Neural cell (in vitro differentiated cells): Measurements from ENCODE around the gene SLC44A4. TPM values are rescaled to one million over a fixed set of nuclear protein-coding genes. Genes with fewer than 3 reads are reported as not detected.

Experiments used
- H2AFZ ChIP-seq: fragments of 200-600, 300-800 bp; sonication (generic), shearing (Covaris generic); 2 replicates; pipeline ENCODE4 v1.6.0; 2014; ENCODE audit warnings: low read depth, mild to moderate bottlenecking, antibody characterized with exemption, low read length, moderate library complexity
- H3F3A ChIP-seq: fragments of 200-600 bp; shearing (Covaris generic); 2 replicates; pipeline ENCODE4 v1.6.1; 2016; ENCODE audit warnings: mild to moderate bottlenecking, moderate library complexity, mixed read lengths, antibody characterized with exemption, low read length; ENCODE audit not compliant: insufficient read depth, poor library complexity, severe bottlenecking
- H3K27ac ChIP-seq: fragments of 200-600, 300-800 bp; sonication (generic), shearing (Covaris generic); 2 replicates; pipeline ENCODE4 v1.5.1; 2014; ENCODE audit warnings: mild to moderate bottlenecking, low read length, moderate library complexity
- H3K27me3 ChIP-seq: fragments of 300-800, 200-600 bp; sonication (generic), shearing (Covaris generic); 2 replicates; pipeline ENCODE4 v1.6.0; 2014; ENCODE audit warnings: mild to moderate bottlenecking, low read depth, low read length, moderate library complexity; ENCODE audit not compliant: insufficient read depth
- H3K36me3 ChIP-seq: fragments of 300-800, 200-600 bp; sonication (generic), shearing (Covaris generic); 2 replicates; pipeline ENCODE4 v1.5.1; 2014; ENCODE audit warnings: mild to moderate bottlenecking, antibody characterized with exemption, low read length, moderate library complexity; ENCODE audit not compliant: insufficient read depth
- H3K4me2 ChIP-seq: fragments of 300-800, 200-600 bp; sonication (generic), shearing (Covaris generic); 2 replicates; pipeline ENCODE4 v1.6.0; 2014; ENCODE audit warnings: mild to moderate bottlenecking, low read length
- H3K4me3 ChIP-seq: fragments of 300-800, 200-600 bp; sonication (generic), shearing (Covaris generic); 2 replicates; pipeline ENCODE4 v1.5.1; 2014; ENCODE audit warnings: mild to moderate bottlenecking, low read length, moderate library complexity
- H3K79me2 ChIP-seq: fragments of 200-600 bp; shearing (Covaris generic); replicated peaks from 2 replicates; pipeline ENCODE4 v1.6.0; 2014; ENCODE audit warnings: mild to moderate bottlenecking, low read length, moderate library complexity; ENCODE audit not compliant: insufficient read depth
- H3K9ac ChIP-seq: fragments of 300-800, 200-600 bp; sonication (generic), shearing (Covaris generic); 2 replicates; pipeline ENCODE4 v1.6.1; 2016; ENCODE audit warnings: mild to moderate bottlenecking, low read length, mixed read lengths
- H3K9me2 ChIP-seq: fragments of 200-600 bp; shearing (Covaris generic); 2 replicates; pipeline ENCODE4 v1.6.1; 2016; ENCODE audit warnings: mild to moderate bottlenecking, low read length, mixed read lengths; ENCODE audit not compliant: insufficient read depth
- H3K9me3 ChIP-seq: fragments of 200-600, 300-800 bp; sonication (generic), shearing (Covaris generic); 2 replicates; pipeline ENCODE4 v1.6.1; 2016; ENCODE audit warnings: mild to moderate bottlenecking, mixed run types, low read length, moderate library complexity, mixed read lengths
- H4K20me1 ChIP-seq: fragments of 200-600 bp; shearing (Covaris generic); 2 replicates; pipeline ENCODE4 v1.6.1; 2016; ENCODE audit warnings: mild to moderate bottlenecking, mixed run types; ENCODE audit not compliant: insufficient read depth
- CTCF ChIP-seq: fragments of 450-650 bp; IDR thresholded peaks from 2 replicates; pipeline ENCODE4 v1.5.1; 2014; ENCODE audit warnings: antibody characterized with exemption, mild to moderate bottlenecking, moderate library complexity; ENCODE audit not compliant: poor library complexity, severe bottlenecking
- EP300 ChIP-seq: fragments of 450-650 bp; conservative IDR thresholded peaks from 2 replicates; pipeline ENCODE4 v1.6.1; 2014; ENCODE audit warnings: antibody characterized with exemption, mild to moderate bottlenecking, moderate library complexity; ENCODE audit not compliant: poor library complexity, severe bottlenecking
- EZH2 ChIP-seq: fragments of 200-600, 300-800 bp; shearing (Covaris generic), sonication (generic); IDR thresholded peaks from 2 replicates; pipeline ENCODE4 v1.6.1; 2014; ENCODE audit warnings: antibody characterized with exemption, low read length, borderline replicate concordance, mild to moderate bottlenecking; ENCODE audit not compliant: insufficient read depth, poor library complexity, severe bottlenecking
- MXI1 ChIP-seq: fragments of 450-650 bp; conservative IDR thresholded peaks from 2 replicates; pipeline ENCODE4 v1.6.1; 2014; ENCODE audit warnings: antibody characterized with exemption, mild to moderate bottlenecking; ENCODE audit not compliant: poor library complexity, severe bottlenecking
- POLR2AphosphoS5 ChIP-seq: IDR thresholded peaks from 2 replicates; pipeline ENCODE4 v1.6.1; 2012
- RAD21 ChIP-seq: fragments of 450-650 bp; conservative IDR thresholded peaks from 2 replicates; pipeline ENCODE4 v1.6.1; 2014; ENCODE audit warnings: antibody characterized with exemption, mild to moderate bottlenecking, moderate library complexity
- REST ChIP-seq: IDR thresholded peaks from 2 replicates; pipeline ENCODE4 v1.6.1; 2012; ENCODE audit warnings: borderline replicate concordance
- SMC3 ChIP-seq: fragments of 450-650 bp; conservative IDR thresholded peaks from 2 replicates; pipeline ENCODE4 v1.6.1; 2014; ENCODE audit warnings: antibody characterized with exemption, mild to moderate bottlenecking, moderate library complexity; ENCODE audit not compliant: poor library complexity
- TAF1 ChIP-seq: IDR thresholded peaks from 2 replicates; pipeline ENCODE4 v1.6.1; 2012; ENCODE audit warnings: low read depth
- polyA plus RNA-seq: library from polyadenylated mRNA; depleted of rRNA; stranded (reverse); fragments of >200 nt; gene quantifications from 2 replicates; pipeline ENCODE4 v1.2.3, GENCODE V29; 2014

The SLC44A4 gene
- polyA plus RNA-seq, 1 donor from 2014 or later, result 0.09 TPM

GRCh38 chr6:31883676-31884075 is 4.9 kb upstream of the SLC44A4 start:
- Histone ChIP-seq H3K27me3 (no peaks in the 10 kb centered on the region), H3K4me3 (no peak overlapping the region), H3F3A (no peaks in the 10 kb centered on the region), H4K20me1 (no peaks in the 10 kb centered on the region), H3K4me2 (no peak overlapping the region), H3K9ac (no peak overlapping the region), H2AFZ (no peak overlapping the region), H3K9me2 (no peaks in the 10 kb centered on the region), H3K79me2 (no peaks in the 10 kb centered on the region), H3K9me3 (no peaks in the 10 kb centered on the region), H3K27ac (no peak overlapping the region), H3K36me3 (no peaks in the 10 kb centered on the region)
- TF ChIP-seq EP300, result no peak
- no peak for TF ChIP-seq REST
- no peak for TF ChIP-seq MXI1
- TF ChIP-seq TAF1, result no peak
- no peak for TF ChIP-seq CTCF
- TF ChIP-seq SMC3, result no peak
- no peak for TF ChIP-seq RAD21
- no peak for TF ChIP-seq EZH2
- no peak for TF ChIP-seq POLR2AphosphoS5

- Histone ChIP-seq H3K9me3 (no peaks in the 10 kb centered on the region), H3K27ac (no peak overlapping the region), H3K79me2 (no peaks in the 10 kb centered on the region), H3K4me3 (no peak overlapping the region), H3K9ac (no peak overlapping the region), H3F3A (no peaks in the 10 kb centered on the region), H3K9me2 (no peaks in the 10 kb centered on the region), H3K4me2 (no peak overlapping the region), H2AFZ (no peak overlapping the region), H3K36me3 (no peaks in the 10 kb centered on the region), H4K20me1 (no peaks in the 10 kb centered on the region), H3K27me3 (no peaks in the 10 kb centered on the region)
- no peak for TF ChIP-seq CTCF
- TF ChIP-seq REST, result no peak
- TF ChIP-seq POLR2AphosphoS5, result no peak
- no peak for TF ChIP-seq SMC3
Measured at GRCh38 chr6:31882344-31882743, 3.5 kb upstream of the SLC44A4 start.
